ENCODE data around the gene ANXA6. TPM values are rescaled to one million over a fixed set of nuclear protein-coding genes. Genes with fewer than 3 reads are reported as not detected.

The ANXA6 gene
- total and polyA plus RNA-seq, 9 of the 15 experiments (the other 6 are each of a cell fraction or from before 2014, with no cell fraction given): 0.70 to 13.2 (median 8.3) TPM

GRCh38 chr5:151063142-151063989, 94.2 kb downstream of the ANXA6 start (continued):
- TF ChIP-seq, protein P1, sequence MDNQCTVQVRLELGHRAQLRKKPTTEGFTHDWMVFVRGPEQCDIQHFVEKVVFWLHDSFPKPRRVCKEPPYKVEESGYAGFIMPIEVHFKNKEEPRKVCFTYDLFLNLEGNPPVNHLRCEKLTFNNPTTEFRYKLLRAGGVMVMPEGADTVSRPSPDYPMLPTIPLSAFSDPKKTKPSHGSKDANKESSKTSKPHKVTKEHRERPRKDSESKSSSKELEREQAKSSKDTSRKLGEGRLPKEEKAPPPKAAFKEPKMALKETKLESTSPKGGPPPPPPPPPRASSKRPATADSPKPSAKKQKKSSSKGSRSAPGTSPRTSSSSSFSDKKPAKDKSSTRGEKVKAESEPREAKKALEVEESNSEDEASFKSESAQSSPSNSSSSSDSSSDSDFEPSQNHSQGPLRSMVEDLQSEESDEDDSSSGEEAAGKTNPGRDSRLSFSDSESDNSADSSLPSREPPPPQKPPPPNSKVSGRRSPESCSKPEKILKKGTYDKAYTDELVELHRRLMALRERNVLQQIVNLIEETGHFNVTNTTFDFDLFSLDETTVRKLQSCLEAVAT (IDR thresholded peaks at IDR 0.05): peak in 1 of 2 experiments; percentile 85; a peak in 2 of 4 replicates
- TF ChIP-seq ETV6 (IDR thresholded peaks at IDR 0.05; ENCODE audit: borderline replicate concordance in 1 of 2, low read depth in 2 of 2, low read length in 1 of 2) (no peak), ETV6 (CRISPR knock-in tag; IDR thresholded peaks at IDR 0.05; ENCODE audit: borderline replicate concordance) (no peak), ETV5 (CRISPR knock-in tag; IDR thresholded peaks at IDR 0.05; ENCODE audit: low read depth) (no peak), CSDE1 (IDR thresholded peaks at IDR 0.05) (no peak), FOXM1 (IDR thresholded peaks at IDR 0.05; ENCODE audit: low read depth) (no peak), FOXM1 (CRISPR knock-in tag; IDR thresholded peaks at IDR 0.05; ENCODE audit: low read depth) (no peak), ZNF717 (CRISPR knock-in tag; IDR thresholded peaks at IDR 0.05) (no peak), ZNF347 (CRISPR knock-in tag; IDR thresholded peaks at IDR 0.05; ENCODE audit: low read depth) (no peak), TAF1 (IDR thresholded peaks at IDR 0.05; ENCODE audit: control insufficient read depth, extremely low read depth, insufficient read depth, low read length, severe bottlenecking) (no peak), MECOM (CRISPR knock-in tag; IDR thresholded peaks at IDR 0.05) (no peak)
- TF ChIP-seq, protein P2, sequence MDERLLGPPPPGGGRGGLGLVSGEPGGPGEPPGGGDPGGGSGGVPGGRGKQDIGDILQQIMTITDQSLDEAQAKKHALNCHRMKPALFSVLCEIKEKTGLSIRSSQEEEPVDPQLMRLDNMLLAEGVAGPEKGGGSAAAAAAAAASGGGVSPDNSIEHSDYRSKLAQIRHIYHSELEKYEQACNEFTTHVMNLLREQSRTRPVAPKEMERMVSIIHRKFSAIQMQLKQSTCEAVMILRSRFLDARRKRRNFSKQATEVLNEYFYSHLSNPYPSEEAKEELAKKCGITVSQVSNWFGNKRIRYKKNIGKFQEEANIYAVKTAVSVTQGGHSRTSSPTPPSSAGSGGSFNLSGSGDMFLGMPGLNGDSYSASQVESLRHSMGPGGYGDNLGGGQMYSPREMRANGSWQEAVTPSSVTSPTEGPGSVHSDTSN (CRISPR knock-in tag; IDR thresholded peaks at IDR 0.05; ENCODE audit: low read depth): no peak
- TF ChIP-seq, protein P2 (tag; conservative IDR thresholded peaks at IDR 0.05; ENCODE audit: low read depth): peak; percentile 55; the same call in 1 of the 2 replicates
- TF ChIP-seq, protein P3, sequence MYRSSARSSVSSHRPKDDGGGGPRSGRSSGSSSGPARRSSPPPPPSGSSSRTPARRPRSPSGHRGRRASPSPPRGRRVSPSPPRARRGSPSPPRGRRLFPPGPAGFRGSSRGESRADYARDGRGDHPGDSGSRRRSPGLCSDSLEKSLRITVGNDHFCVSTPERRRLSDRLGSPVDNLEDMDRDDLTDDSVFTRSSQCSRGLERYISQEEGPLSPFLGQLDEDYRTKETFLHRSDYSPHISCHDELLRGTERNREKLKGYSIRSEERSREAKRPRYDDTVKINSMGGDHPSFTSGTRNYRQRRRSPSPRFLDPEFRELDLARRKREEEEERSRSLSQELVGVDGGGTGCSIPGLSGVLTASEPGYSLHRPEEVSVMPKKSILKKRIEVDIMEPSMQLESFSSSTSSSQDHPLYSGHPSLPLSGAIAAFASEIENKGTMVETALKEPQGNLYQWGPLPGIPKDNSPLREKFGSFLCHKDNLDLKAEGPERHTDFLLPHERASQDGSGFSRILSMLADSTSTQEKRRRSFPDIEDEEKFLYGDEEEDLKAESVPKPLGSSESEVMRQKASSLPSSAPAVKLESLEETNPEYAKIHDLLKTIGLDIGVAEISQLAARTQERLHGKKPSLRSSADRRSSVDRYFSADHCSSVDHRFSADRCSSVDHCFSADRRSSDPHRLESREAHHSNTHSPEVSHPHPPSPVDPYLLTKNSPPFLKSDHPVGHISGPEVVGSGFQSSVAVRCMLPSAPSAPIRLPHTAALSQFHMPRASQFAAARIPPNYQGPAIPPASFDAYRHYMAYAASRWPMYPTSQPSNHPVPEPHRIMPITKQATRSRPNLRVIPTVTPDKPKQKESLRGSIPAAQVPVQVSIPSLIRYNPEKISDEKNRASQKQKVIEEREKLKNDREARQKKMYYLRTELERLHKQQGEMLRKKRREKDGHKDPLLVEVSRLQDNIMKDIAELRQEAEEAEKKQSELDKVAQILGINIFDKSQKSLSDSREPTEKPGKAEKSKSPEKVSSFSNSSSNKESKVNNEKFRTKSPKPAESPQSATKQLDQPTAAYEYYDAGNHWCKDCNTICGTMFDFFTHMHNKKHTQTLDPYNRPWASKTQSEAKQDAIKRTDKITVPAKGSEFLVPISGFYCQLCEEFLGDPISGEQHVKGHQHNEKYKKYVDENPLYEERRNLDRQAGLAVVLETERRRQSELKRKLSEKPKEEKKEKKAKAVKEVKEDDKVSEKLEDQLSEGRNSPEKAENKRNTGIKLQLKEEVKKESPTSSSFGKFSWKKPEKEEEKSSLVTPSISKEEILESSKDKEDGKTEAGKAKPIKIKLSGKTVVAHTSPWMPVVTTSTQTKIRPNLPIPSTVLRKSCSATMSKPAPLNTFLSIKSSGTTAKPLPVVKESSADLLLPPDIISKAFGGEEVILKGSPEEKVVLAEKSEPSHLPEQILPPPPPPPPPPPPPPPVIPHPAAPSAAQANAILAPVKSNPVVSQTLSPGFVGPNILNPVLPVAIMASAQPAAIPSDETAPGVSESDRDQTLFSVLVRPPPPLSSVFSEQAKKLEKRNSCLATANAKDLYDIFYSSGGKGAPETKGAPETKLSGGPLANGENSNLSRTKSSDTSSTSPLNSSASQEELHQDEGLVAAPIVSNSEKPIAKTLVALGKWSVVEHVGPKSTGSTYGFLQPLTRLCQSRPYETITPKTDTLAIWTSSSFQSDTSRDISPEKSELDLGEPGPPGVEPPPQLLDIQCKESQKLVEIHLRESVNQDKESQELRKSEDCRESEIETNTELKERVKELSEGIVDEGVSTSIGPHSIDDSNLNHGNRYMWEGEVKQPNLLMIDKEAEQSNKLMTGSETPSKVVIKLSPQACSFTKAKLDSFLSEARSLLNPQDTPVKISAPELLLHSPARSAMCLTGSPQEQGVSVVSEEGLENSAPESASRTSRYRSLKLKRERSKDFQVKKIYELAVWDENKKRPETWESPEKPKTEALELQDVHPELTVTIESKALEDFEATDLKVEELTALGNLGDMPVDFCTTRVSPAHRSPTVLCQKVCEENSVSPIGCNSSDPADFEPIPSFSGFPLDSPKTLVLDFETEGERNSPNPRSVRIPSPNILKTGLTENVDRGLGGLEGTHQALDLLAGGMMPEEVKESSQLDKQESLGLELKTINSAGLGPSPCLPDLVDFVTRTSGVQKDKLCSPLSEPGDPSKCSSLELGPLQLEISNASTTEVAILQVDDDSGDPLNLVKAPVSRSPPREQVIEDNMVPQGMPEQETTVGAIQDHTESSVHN (IDR thresholded peaks at IDR 0.05; ENCODE audit: borderline replicate concordance in 1 of 2, low read depth in 1 of 2): no peak
